ENCODE results near the gene ARAP2.

The ARAP2 gene, protein sequence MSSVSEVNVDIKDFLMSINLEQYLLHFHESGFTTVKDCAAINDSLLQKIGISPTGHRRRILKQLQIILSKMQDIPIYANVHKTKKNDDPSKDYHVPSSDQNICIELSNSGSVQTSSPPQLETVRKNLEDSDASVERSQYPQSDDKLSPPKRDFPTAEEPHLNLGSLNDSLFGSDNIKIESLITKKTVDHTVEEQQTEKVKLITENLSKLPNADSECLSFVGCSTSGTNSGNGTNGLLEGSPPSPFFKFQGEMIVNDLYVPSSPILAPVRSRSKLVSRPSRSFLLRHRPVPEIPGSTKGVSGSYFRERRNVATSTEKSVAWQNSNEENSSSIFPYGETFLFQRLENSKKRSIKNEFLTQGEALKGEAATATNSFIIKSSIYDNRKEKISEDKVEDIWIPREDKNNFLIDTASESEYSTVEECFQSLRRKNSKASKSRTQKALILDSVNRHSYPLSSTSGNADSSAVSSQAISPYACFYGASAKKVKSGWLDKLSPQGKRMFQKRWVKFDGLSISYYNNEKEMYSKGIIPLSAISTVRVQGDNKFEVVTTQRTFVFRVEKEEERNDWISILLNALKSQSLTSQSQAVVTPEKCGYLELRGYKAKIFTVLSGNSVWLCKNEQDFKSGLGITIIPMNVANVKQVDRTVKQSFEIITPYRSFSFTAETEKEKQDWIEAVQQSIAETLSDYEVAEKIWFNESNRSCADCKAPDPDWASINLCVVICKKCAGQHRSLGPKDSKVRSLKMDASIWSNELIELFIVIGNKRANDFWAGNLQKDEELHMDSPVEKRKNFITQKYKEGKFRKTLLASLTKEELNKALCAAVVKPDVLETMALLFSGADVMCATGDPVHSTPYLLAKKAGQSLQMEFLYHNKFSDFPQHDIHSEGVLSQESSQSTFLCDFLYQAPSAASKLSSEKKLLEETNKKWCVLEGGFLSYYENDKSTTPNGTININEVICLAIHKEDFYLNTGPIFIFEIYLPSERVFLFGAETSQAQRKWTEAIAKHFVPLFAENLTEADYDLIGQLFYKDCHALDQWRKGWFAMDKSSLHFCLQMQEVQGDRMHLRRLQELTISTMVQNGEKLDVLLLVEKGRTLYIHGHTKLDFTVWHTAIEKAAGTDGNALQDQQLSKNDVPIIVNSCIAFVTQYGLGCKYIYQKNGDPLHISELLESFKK (N-terminal part only)

DNA sequence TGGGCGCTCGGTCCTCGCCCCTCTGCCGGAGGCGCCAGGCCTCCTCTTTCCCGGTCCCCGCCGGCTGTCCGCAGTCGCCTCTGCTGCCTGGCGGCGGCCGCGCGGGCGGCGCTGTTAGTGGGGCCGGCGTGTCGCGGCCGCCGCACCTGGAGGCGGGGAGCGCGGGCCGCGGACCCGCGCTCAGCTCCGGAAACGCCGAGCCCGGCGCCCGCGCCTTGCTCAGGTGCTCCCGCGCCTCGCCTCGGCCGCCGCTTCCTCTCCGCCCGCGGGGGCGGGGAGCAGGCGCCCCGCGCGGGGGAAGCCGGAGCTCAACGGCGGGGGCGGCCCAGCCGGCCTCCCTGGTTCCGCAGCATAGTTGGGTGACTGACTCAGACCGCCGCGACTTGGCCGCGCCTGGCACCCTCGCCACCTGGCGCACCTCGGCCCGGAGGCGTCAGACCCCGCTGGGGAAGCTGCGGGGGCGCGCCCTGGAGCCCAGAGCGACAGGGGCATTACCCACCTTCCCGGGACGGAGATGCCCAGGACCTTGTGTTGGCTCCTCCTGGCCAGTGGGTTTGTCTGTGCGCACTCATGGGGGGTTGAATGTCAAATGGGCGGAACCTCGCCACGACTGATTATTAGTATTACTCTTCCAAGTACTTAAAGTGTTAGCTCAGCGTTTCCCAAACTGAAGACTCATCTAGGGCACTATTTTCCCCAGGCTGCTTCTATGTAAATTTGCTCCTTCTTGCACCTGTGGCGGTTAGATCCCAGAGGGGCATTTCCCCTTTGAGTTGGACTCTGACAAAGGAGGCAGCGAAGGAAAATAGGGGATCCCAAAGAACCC lies at the start of gene ARAP2:
Gene ARAP2 (minus strand): TSS at position 258 of the 826 bp plus-strand sequence. CDS start 15,028 bp downstream, outside the sequence.
- peak; percentile 74 for ATAC-seq
- H3K27me3 Mint-ChIP-seq = no peaks in the 10 kb centered on the region
- peaks cover 4% of the 10 kb centered on the region for H3K36me3 Mint-ChIP-seq (ENCODE audit: low read depth)

GRCh38 chr4:36292556-36293188 lies 48.4 kb upstream of the ARAP2 start:
- no peaks in the 10 kb centered on the region for H3K27me3 Mint-ChIP-seq
- no peak overlapping the region for H3K4me3 Mint-ChIP-seq
- H3K36me3 Mint-ChIP-seq (ENCODE audit: low read depth) = no peaks in the 10 kb centered on the region
- peaks cover 5% of the 10 kb centered on the region for H3K4me1 Mint-ChIP-seq
- DNase-seq = no peak
- H3K27ac Mint-ChIP-seq = no peak overlapping the region
- no peaks in the 10 kb centered on the region for H3K9me3 Mint-ChIP-seq
- no peak for ATAC-seq

More for the DNA sequence above, at the start of gene ARAP2:
- Mint-ChIP-seq H3K27ac (peak within 1 kb of the TSS; percentile 88), H3K4me1 (peaks cover 46% of the 10 kb centered on the region), H3K4me3 (peak within 1 kb of the TSS; percentile 88), H3K9me3 (no peaks in the 10 kb centered on the region)
- peak; percentile 75 for DNase-seq

DNA sequence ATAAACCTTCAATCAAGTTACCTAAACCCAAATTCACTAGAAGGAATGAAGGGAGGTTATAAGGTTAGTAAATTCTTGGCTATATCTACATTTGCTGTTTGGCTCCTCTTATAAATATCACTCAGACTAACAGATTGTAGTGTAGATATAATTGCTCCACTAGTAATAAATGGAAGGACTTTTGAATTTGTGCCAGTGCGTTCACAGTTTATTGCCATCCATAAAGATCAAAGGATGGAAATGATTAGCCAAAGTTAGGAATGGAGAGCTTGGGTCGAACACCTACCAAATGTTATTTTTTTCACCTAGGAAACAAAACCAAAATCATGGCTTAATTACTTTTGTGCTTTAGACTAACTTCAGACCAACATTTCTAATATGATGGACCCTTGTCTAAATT lies 46.3 kb upstream of the ARAP2 start:
- no peak overlapping the region for H3K4me3 Mint-ChIP-seq
- no peak for ATAC-seq
- no peaks in the 10 kb centered on the region for H3K27me3 Mint-ChIP-seq
- no peaks in the 10 kb centered on the region for H3K36me3 Mint-ChIP-seq (ENCODE audit: low read depth)
- no peak for DNase-seq
- H3K27ac Mint-ChIP-seq = no peak overlapping the region
- H3K4me1 Mint-ChIP-seq = peaks cover 22% of the 10 kb centered on the region
- H3K9me3 Mint-ChIP-seq = no peaks in the 10 kb centered on the region

GRCh38 chr4:36288731-36289426 lies 44.6 kb upstream of the ARAP2 start:
- Mint-ChIP-seq H3K27ac (no peak overlapping the region), H3K4me1 (peaks cover 40% of the 10 kb centered on the region), H3K36me3 (ENCODE audit: low read depth) (no peaks in the 10 kb centered on the region), H3K9me3 (no peaks in the 10 kb centered on the region), H3K27me3 (no peaks in the 10 kb centered on the region), H3K4me3 (no peak overlapping the region)
- ATAC-seq (no peak), DNase-seq (no peak)

GRCh38 chr4:36286481-36286871 lies 42.2 kb upstream of the ARAP2 start:
- Mint-ChIP-seq H3K36me3 (ENCODE audit: low read depth) (no peaks in the 10 kb centered on the region), H3K4me3 (peak overlapping the region; percentile 45), H3K9me3 (no peaks in the 10 kb centered on the region), H3K27me3 (no peaks in the 10 kb centered on the region), H3K27ac (peak overlapping the region; percentile 91), H3K4me1 (peaks cover 47% of the 10 kb centered on the region)
- ATAC-seq = no peak
- no peak for DNase-seq

- Mint-ChIP-seq H3K27me3 (no peaks in the 10 kb centered on the region), H3K4me1 (peaks cover 51% of the 10 kb centered on the region), H3K36me3 (ENCODE audit: low read depth) (no peaks in the 10 kb centered on the region), H3K9me3 (no peaks in the 10 kb centered on the region), H3K4me3 (peak overlapping the region; percentile 45), H3K27ac (peak overlapping the region; percentile 91)
- DNase-seq (peak; percentile 22), ATAC-seq (peak; percentile 96)
Measured at GRCh38 chr4:36285784-36286480, 41.6 kb upstream of the ARAP2 start.

DNA sequence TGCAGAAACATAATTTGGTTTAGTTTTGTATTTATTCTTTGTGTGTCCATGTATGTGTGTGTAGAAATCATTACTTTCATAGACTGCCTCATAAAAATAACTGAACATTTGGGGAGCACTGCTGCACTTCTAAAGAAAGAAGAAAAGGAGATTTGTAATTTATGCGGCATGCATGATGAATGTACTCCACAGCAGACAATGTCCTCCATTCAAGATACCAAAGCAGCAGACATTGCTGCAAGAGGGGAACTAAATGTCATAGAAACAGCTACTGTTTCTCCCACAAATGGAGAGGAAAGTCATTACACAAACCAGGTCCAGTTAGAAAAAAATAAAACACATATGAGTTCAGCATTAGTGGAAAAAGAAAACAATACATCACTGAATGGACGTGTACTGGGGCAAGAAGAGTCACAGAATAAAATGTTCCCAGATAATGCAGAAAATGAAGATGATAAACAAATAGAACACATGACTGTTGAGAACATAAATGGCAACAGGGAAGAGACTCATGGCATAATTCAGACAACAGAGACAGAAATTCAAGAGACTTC lies 39.7 kb upstream of the ARAP2 start:
- Mint-ChIP-seq H3K9me3 (no peaks in the 10 kb centered on the region), H3K36me3 (ENCODE audit: low read depth) (no peaks in the 10 kb centered on the region), H3K27me3 (no peaks in the 10 kb centered on the region), H3K4me3 (peak overlapping the region; percentile 7), H3K27ac (peak overlapping the region; percentile 20), H3K4me1 (peaks cover 70% of the 10 kb centered on the region)
- ATAC-seq = no peak
- DNase-seq = no peak

DNA sequence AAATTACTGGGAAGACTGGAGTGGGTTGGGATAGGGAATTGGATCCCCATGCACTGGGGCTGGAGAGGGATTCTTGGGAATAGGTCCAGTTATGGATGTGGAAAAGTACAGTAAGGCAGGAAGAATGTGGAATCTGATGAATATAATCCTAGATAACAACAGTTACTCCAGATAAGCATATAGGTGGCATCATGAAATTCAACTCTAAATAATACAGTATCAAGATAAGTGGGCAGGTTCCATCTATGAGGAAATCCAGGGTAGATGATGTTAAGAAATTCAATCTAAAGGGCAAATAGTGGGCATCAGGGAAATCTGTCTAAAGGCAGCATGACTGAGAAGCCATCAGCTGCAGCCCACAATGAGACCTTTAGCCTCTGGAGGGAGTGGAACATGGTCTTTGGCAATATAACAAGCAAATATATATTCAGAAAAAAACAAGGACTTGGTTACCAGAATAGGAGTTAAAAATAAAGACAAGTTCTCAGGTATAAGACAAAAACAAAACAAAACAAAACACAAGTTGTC lies 38.3 kb upstream of the ARAP2 start:
- ATAC-seq (no peak), DNase-seq (no peak)
- Mint-ChIP-seq H3K36me3 (ENCODE audit: low read depth) (no peaks in the 10 kb centered on the region), H3K27me3 (no peaks in the 10 kb centered on the region), H3K4me3 (peak overlapping the region; percentile 15), H3K4me1 (peaks cover 80% of the 10 kb centered on the region), H3K27ac (no peak overlapping the region), H3K9me3 (no peaks in the 10 kb centered on the region)

DNA sequence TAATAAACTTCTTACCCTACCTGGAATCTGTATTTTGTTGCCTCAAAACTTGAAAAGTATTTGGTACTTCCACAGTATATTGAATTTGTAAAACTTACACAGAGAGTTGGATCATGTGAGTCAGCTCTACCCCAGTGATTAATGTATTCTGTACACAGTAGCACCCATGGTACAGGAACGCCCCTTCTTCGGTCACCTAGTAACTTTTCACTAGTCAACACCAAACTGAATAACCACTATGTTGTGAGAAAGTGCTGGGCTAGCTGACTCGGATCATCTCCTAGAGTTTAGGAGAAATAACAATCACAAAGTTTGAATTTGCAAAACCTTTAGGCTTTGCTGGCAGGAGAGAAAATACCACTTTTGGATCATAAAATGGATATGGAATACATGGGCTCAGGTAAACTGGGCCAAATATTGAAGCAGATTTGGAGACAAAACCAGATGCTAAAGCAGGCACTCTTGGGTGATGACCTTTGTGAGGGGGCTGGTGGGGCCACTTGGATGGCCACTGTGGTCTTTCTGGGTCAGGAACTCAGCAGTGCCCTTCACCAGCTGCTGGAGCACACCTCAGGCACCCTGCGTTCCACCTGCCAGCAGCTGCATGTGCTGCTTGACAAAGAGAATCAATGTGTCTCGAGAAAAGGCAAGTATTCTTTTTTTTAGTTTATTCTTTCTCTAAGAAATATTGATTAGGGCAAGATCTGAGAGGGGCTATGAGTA lies 37.2 kb upstream of the ARAP2 start, which contains the start of gene DTHD1:
Gene DTHD1 (plus strand): TSS at position 233 of the 723 bp plus-strand sequence. CDS start 143 bp downstream, at position 376.
- peak within 1 kb of the TSS; percentile 15 for H3K4me3 Mint-ChIP-seq

GRCh38 chr4:36280555-36280954 lies 36.2 kb upstream of the ARAP2 start:
- Mint-ChIP-seq H3K27ac (no peak overlapping the region), H3K27me3 (no peaks in the 10 kb centered on the region), H3K4me1 (peaks cover 68% of the 10 kb centered on the region), H3K9me3 (no peaks in the 10 kb centered on the region), H3K36me3 (ENCODE audit: low read depth) (no peaks in the 10 kb centered on the region), H3K4me3 (no peak overlapping the region)
- DNase-seq (no peak), ATAC-seq (no peak)

More for the DNA sequence above, 37.2 kb upstream of the ARAP2 start, which contains the start of gene DTHD1:
- H3K4me1 Mint-ChIP-seq = peaks cover 78% of the 10 kb centered on the region
- peak; percentile 20 for DNase-seq
- H3K27ac Mint-ChIP-seq = peak within 1 kb of the TSS; percentile 60
- no peaks in the 10 kb centered on the region for H3K9me3 Mint-ChIP-seq
- ATAC-seq = peak; percentile 72
- no peaks in the 10 kb centered on the region for H3K27me3 Mint-ChIP-seq
- H3K36me3 Mint-ChIP-seq (ENCODE audit: low read depth) = no peaks in the 10 kb centered on the region

DNA sequence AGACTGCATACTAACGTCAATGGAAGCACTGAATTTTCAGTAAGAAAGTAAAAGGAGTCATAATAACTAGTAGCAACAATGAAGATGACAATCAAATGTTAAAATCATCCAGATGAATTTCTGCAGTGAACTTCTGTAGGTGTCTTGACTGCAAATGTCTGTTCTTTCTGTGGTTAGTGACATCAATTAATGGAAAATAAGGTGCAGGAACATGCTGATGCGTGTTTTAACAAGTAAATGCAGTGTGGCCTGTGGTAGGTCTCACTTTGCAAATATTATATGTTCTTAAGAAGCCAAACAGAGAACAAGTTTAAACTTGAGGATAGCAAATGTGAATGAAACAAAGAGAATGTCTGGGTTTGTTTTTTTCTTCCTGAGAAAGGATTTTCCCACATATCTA lies 34.5 kb upstream of the ARAP2 start:
- peak overlapping the region; percentile 85 for H3K27ac Mint-ChIP-seq
- no peaks in the 10 kb centered on the region for H3K27me3 Mint-ChIP-seq
- DNase-seq = no peak
- H3K36me3 Mint-ChIP-seq (ENCODE audit: low read depth) = no peaks in the 10 kb centered on the region
- peak overlapping the region; percentile 44 for H3K4me3 Mint-ChIP-seq
- peak; percentile 64 for ATAC-seq
- no peaks in the 10 kb centered on the region for H3K9me3 Mint-ChIP-seq
- peaks cover 51% of the 10 kb centered on the region for H3K4me1 Mint-ChIP-seq
